Sigmoid colon (tissue), 4 donors: ENCODE results near the gene AMBRA1.

Experiments
- EP300 ChIP-seq, 4 donors: sonication (generic); formaldehyde crosslinking; IDR thresholded peaks; one replicate each; pipeline ENCODE4 v1.6.1; 2017; ENCODE audit warnings: antibody characterized with exemption in 4 of 4
- POLR2A ChIP-seq, 2 donors: fragments of 450-650 bp; IDR thresholded peaks; one replicate each; pipeline ENCODE4 v1.6.1; 2016; ENCODE audit warnings: antibody characterized with exemption in 2 of 2, mild to moderate bottlenecking in 2 of 2, moderate library complexity in 2 of 2
- POLR2AphosphoS5 ChIP-seq, 4 donors: sonication (generic); formaldehyde crosslinking; IDR thresholded peaks; one replicate each; pipeline ENCODE4 v1.6.1; 2017; ENCODE audit warnings: antibody characterized with exemption in 4 of 4
- TF ChIP-seq, protein P1 (sequence below), 4 experiments: fragments of 450-650 bp in 3 of 4; fragments of 200-600 bp in 1 of 4; IDR thresholded peaks; one replicate each; pipeline ENCODE4 v1.5.1; 2016 to 2019; ENCODE audit warnings: antibody characterized with exemption in 4 of 4, mild to moderate bottlenecking in 3 of 4, moderate library complexity in 2 of 4

DNA sequence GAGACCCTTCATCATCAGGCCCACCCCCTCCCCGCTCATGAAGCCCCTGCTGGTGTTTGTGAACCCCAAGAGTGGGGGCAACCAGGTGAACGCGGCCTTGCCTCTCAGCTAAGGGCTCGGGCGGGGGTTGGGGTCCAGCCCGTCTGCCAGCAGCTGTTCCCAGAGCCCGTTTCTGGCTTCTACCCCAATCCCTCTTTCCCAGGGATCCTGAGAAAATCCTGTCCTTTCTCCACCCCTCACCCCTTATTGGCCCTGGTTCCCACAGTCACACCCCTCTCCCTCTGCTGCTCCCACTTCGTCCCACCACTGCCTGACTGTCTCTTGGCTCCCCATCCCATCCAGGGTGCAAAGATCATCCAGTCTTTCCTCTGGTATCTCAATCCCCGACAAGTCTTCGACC, 221.7 kb downstream of the AMBRA1 start:
- TF ChIP-seq, protein P1, sequence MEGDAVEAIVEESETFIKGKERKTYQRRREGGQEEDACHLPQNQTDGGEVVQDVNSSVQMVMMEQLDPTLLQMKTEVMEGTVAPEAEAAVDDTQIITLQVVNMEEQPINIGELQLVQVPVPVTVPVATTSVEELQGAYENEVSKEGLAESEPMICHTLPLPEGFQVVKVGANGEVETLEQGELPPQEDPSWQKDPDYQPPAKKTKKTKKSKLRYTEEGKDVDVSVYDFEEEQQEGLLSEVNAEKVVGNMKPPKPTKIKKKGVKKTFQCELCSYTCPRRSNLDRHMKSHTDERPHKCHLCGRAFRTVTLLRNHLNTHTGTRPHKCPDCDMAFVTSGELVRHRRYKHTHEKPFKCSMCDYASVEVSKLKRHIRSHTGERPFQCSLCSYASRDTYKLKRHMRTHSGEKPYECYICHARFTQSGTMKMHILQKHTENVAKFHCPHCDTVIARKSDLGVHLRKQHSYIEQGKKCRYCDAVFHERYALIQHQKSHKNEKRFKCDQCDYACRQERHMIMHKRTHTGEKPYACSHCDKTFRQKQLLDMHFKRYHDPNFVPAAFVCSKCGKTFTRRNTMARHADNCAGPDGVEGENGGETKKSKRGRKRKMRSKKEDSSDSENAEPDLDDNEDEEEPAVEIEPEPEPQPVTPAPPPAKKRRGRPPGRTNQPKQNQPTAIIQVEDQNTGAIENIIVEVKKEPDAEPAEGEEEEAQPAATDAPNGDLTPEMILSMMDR (IDR thresholded peaks at IDR 0.05) = no peak
- TF ChIP-seq POLR2A (IDR thresholded peaks at IDR 0.05) = no peak
- no peak for TF ChIP-seq EP300 (IDR thresholded peaks at IDR 0.05)
- no peak for TF ChIP-seq POLR2AphosphoS5 (IDR thresholded peaks at IDR 0.05)
